ENCODE data around the gene CBY2.
"Not testable (repeated sequence)": the region's sequence is repeated elsewhere in the genome, so short reads cannot be mapped to it uniquely, and the experiment has no call there.

The CBY2 gene

DNA sequence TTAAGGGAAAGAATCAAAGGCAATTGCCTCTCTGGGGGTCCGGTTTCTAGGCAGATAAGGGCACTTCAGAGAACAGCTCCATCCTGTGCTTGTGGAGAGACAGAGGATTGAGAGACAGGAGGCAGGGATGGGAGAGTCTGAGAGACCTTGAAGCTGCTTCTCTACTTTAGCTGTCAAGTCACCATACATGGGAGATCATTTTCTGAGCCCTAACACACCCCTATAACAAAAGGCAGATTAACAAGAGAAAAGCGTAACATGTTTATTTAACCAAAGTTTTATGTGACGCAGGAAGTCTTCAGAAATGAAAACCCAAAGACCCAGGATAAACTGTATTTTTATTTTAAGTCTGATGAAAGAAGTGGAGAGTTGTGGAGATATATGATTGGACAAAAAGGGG, 48.4 kb downstream of the CBY2 start:
- DNase-seq: no peak

DNA sequence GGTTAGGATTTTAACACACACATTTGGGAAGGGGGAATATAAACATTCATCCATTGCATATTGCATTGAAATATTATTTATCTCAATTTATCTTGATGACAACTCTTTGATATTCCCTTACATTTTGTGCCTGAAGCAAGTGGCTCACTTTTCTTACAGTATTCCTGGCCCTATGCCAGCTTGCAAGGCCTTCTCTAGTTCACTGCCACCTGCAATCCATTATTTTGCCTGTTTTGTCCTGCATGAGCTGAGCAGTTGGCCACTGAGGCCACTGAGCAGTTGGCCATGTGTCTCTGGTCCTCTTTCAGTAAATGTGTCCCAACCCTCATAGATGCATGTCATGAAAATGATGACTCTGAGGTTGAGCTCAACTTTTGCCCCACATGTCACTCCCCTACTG, 49.8 kb downstream of the CBY2 start:
- DNase-seq: no peak

DNA sequence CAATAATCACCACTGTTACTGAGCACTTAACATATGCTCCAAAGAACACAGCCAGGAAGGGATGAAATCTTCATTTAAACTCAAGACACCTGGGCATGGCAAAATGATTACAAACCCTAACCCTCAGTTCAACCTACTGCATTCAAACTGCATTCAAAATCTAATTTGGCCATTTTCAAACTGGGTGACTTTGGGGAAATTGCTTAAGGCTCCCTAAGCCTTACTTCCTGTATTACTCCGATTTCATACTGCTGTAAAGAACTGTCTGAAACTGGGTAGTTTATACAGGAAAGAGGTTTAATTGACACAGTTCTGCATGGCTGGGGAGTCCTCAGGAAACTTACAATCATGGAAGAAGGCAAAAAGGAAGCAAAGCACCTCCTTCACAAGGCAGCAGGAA, 50.4 kb downstream of the CBY2 start:
- no peak for DNase-seq

DNA sequence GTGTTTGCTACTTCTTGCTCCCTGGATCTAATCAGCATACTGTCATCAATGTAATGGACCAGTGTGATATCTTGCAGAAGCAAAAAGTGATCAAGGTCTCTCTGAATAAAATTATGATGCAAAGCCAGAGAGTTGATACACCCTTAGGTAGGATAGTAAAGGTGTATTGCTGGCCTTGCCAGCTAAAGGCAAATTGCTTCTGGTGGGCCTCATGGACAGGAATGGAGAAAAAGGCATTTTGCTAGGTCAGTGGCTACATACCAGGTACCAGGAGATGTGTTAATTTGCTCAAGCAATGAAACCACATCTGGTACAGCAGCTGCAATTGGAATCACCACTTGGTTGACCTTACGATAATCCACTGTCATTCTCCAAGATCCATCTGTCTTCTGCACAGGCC, 54.4 kb downstream of the CBY2 start:
- DNase-seq: not testable (repeated sequence)

GRCh38 chr13:45757589-45757988, 55.5 kb downstream of the CBY2 start:
- not testable (repeated sequence) for DNase-seq

DNA sequence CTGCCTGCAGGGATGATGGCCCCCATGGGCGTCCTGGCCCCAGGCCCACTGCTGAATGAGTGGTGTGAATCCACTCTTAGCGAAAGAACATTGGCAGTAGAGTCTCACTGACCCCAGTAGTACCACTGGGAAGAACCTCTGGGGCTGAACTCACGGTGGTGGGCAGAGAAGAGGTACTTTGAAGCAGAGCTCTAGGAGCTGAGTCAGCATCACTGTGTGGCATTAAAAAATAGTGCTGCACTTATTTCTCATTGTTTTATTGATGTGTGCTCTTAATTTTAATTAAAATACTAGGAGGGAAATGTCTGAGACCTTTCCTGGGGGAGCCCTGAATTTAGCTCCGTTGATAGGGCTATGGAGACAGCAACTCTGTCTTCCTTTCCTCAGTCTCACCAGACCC, 61.3 kb downstream of the CBY2 start:
- DNase-seq: no peak

Data from fibroblast of upper back skin (primary cell).